ENCODE measurements around the gene CATSPERZ. TPM values are rescaled to one million over a fixed set of nuclear protein-coding genes. Genes with fewer than 3 reads are reported as not detected.

The CATSPERZ gene
- total and polyA plus RNA-seq, 2 of the 13 experiments (the other 11 are each of a cell fraction or from before 2014, with no cell fraction given) = 0.22 to 0.48 TPM

GRCh38 chr11:64305691-64306562 lies 5.8 kb downstream of the CATSPERZ start (continued):
- TF ChIP-seq ZBTB39 (CRISPR knock-in tag; IDR thresholded peaks at IDR 0.05) = no peak
- TF ChIP-seq HNRNPK (IDR thresholded peaks at IDR 0.05; ENCODE audit: low read depth, low read length, poor library complexity, severe bottlenecking) = no peak
- no peak for TF ChIP-seq ZNF775 (CRISPR knock-in tag; IDR thresholded peaks at IDR 0.05; ENCODE audit: borderline replicate concordance)
- peak; percentile 63; the same call in 1 of the 2 replicates for TF ChIP-seq TAF1 (CRISPR knock-in tag; IDR thresholded peaks at IDR 0.05)
- no peak for TF ChIP-seq ZFAT (CRISPR knock-in tag; conservative IDR thresholded peaks at IDR 0.05)
- TF ChIP-seq GABPB1 (CRISPR knock-in tag; IDR thresholded peaks at IDR 0.05) = peak; percentile 82
- no peak for TF ChIP-seq RCOR2 (CRISPR knock-in tag; IDR thresholded peaks at IDR 0.05)
- peak; percentile 45; the same call in 1 of the 2 replicates for TF ChIP-seq ZFP91 (CRISPR knock-in tag; IDR thresholded peaks at IDR 0.05; ENCODE audit: borderline replicate concordance)
- no peak for TF ChIP-seq ETV6 (CRISPR knock-in tag; conservative IDR thresholded peaks at IDR 0.05)
- TF ChIP-seq PAX8 (CRISPR knock-in tag; IDR thresholded peaks at IDR 0.05; ENCODE audit: borderline replicate concordance) = no peak
- TF ChIP-seq MXI1 (IDR thresholded peaks at IDR 0.05; ENCODE audit: borderline replicate concordance, low read depth, low read length) = peak; percentile 40; the same call in 1 of the 3 replicates
- TF ChIP-seq, protein P1, sequence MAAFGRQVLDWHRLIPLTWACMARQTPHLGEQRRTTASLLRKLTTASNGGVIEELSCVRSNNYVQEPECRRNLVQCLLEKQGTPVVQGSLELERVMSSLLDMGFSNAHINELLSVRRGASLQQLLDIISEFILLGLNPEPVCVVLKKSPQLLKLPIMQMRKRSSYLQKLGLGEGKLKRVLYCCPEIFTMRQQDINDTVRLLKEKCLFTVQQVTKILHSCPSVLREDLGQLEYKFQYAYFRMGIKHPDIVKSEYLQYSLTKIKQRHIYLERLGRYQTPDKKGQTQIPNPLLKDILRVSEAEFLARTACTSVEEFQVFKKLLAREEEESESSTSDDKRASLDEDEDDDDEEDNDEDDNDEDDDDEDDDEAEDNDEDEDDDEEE (CRISPR knock-in tag; IDR thresholded peaks at IDR 0.05) = no peak
- TF ChIP-seq PATZ1 (CRISPR knock-in tag; IDR thresholded peaks at IDR 0.05) = peak; percentile 87
- peak; percentile 73 for TF ChIP-seq ZNF501 (CRISPR knock-in tag; IDR thresholded peaks at IDR 0.05)
- TF ChIP-seq ARID5B (CRISPR knock-in tag; IDR thresholded peaks at IDR 0.05) = 0 out of 2 replicates have a peak, but pooled peaks have one; percentile 33
- no peak for TF ChIP-seq ARNTL (CRISPR knock-in tag; IDR thresholded peaks at IDR 0.05)

Data from HepG2 (cell line).